Measurements from ENCODE around the gene ZDHHC9.

ZDHHC9 gene

GRCh38 chrX:129818123-129818522 lies 25.6 kb downstream of the ZDHHC9 start:
- DNase-seq = no peak

- DNase-seq = no peak
These were observed 29.9 kb downstream of the ZDHHC9 start for GRCh38 chrX:129813662-129814368.

DNA sequence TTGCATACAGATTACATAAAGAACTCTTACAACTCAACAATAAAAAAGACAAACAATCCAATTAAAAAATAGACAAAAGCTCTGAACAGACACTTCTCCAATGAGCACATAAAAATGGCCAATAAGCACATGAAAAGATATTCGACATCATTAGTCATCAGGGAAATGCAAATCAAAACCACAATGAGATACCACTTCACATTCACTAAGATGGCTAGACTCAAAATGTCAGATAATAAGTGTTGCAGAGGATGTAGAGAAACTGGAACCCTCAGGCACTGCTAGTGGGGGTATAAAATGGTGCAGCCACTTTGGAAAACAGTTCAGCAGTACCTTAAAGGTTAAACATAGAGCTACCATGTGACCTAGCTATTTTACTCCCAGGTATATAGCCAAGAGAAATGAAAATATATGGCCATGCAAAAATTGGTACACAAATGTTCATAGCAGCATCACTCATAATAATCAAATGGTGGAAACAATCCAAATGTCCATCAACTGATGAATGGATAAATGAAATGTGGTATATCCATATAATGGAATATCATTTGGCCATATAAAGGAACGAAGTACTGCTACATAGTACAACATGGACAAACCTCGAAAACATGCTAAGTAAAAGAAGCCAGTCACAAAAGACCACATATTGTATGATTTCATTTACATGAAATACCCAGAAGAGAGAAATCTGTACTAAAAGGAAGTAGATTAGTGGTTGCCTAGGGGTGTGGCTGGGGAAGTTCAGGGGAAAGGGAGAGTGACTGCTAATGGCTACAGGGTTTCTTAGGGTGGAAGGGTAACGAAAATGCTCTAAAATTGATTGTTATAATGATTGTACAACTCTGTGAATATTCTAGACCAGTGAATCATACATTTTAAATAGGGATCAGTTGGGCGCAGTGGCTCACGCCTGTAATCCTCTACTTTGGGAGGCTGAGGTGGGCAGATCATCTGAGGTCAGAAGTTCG lies 34.6 kb downstream of the ZDHHC9 start:
- DNase-seq = no peak

GRCh38 chrX:129808158-129808828 lies 35.4 kb downstream of the ZDHHC9 start:
- DNase-seq = no peak

DNA sequence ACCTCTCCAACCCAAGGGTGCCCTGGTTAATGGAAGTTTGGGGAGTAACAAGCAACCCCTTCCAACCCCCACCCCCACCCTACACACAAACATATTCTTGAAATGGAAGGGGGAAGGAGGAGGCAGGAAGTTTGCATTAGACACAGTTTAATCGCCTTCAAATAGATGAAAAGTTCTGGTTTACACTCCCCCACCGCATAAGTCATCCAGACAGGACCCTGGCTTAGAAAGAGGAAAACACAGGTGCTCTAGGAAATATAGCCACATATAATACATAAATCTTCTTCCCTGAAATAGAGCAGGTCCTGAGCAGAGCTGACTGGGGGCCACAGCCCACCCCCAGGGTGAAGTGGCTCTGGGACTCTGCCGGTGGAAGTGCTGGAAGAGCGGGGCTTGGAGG lies 38.9 kb downstream of the ZDHHC9 start:
- DNase-seq = no peak

- DNase-seq = no peak
These were observed 40.8 kb downstream of the ZDHHC9 start for GRCh38 chrX:129802863-129803262.

GRCh38 chrX:129800186-129800585 lies 43.5 kb downstream of the ZDHHC9 start:
- no peak for DNase-seq

DNA sequence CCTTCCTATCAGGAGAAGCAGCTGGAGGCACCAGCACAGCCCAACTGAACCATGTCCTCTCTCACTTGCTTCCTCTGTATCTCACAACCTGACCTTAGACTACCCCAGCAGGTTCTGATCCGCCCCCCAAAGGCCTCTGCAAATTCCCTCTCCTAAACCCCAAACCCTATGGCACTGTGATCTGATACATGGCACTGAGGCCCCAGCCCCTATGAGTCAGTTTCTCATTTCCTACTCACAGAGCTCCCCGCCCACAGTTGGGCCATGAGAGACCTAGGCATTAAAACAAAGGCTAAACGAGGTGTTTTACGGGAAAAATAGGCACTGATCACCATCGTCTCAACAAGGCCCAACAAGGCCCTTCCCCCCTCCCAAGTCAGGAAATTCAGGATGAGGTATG lies 44.8 kb downstream of the ZDHHC9 start:
- peak; percentile 30 for DNase-seq

GRCh38 chrX:129798456-129798855 lies 45.2 kb downstream of the ZDHHC9 start:
- no peak for DNase-seq

GRCh38 chrX:129797251-129797906 lies 46.3 kb downstream of the ZDHHC9 start:
- no peak for DNase-seq

DNA sequence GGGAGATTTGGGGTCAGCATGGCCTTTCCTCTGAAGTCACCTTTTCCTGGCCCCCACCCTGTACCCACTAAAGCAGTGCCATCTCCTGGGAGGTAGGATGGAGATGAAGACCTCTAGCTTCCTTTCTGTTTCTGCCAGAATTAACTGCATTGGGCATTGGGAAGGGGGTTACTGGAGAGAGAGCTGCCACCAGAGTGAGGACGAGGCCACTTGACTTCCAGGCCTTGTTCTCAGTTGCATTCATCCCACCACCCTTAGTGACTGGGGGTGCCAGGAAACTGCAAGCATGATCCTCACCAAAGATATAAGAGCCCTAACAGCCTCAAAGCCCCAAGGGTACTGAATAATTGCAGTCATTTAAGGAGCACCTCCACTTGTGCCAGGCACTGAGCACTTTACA lies 48.1 kb downstream of the ZDHHC9 start:
- DNase-seq = no peak

- no peak for DNase-seq
These were observed 50.0 kb downstream of the ZDHHC9 start for GRCh38 chrX:129793604-129794191.

GRCh38 chrX:129792586-129793291 lies 50.9 kb downstream of the ZDHHC9 start:
- DNase-seq = no peak

- DNase-seq = no peak
These were observed 51.6 kb downstream of the ZDHHC9 start for GRCh38 chrX:129791961-129792570.

- no peak for DNase-seq
These were observed 52.4 kb downstream of the ZDHHC9 start for GRCh38 chrX:129791336-129791735.

- no peak for DNase-seq
These were observed 52.9 kb downstream of the ZDHHC9 start for GRCh38 chrX:129790808-129791207.

DNA sequence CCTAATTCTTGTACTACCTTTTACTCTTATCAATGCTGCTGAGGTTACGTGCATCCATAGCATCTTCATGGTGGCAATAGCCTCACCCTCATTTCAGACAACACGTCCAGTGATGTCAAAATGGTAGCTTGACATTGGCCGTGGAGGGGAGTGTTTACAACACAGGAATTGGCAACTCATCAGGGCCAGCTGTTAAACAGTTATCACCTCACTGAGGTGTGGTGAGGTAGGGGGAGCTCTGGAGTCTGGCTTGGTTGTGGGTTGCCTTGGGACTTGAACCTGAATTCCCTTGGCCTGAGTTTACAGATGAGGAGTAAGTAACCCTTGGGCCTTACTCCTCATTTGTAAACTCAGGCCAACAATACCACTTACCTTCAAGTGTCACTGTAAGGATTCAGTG lies 53.5 kb downstream of the ZDHHC9 start:
- DNase-seq = no peak

- no peak for DNase-seq
These were observed 55.2 kb downstream of the ZDHHC9 start for GRCh38 chrX:129788527-129788926.

DNA sequence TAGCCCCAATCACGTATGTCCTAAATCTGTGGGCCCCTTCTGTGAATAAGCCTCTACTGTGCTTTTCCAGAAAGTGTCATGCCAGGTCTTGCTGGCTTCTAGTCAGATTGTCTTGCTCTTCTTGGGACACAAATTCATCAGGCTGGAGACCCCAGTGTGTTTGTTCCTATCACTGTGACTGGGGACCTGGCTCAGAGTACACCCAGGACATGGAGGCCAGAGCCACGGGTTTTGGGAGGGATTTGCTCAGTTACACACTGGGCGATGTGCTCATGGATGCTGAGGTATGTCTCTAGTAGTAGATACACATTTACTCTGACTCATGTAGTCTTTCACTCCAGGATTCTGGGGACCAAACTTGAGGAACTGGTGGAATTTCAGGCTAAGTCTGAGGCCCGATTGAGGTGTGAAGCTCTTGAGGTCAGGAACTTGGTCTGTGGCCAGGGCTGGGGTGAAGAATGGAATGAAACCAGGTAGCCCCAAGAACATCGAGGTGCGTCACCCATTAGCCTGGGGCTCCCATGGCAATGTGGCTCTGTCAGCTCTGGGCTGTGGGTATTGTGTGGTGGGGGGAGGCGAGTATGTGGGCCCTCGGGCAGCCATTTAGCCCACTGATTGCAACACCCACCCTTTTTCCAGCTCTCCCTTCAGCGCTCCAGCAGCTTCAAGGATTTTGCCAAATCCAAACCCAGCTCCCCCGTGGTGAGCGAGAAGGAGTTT lies 56.2 kb downstream of the ZDHHC9 start:
- DNase-seq = no peak

DNA sequence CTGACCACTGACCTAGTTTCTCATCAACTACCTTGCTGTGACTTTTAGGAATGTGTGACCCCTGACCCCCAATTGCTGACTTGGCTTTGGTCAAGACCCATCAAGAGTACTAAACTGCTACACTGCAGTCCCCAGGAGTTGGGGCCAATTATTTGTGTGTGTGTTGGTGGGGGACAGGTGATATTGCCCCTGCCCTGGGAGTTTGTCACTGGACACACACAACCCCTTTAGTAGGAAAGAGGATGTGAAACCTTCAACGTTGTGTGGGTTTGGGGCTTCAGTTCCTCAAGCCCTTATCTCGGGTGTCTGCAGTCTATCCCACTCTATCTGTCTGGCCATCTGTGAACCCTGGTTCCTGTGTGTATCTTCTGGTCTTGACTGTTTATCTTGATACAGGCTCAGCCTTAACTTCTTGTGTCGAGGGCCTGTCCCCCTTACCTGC lies 57.5 kb downstream of the ZDHHC9 start:
- DNase-seq = no peak
